HG03135 (cell line): ENCODE measurements around the gene CHRNA9.
"Not testable (repeated sequence)": the region's sequence is repeated elsewhere in the genome, so short reads cannot be mapped to it uniquely, and the experiment has no call there.

Experiments used
- ATAC-seq: cut with Tn5 transposase; IDR thresholded peaks from one replicate; pipeline ENCODE4 v1.9.1; 2021; ENCODE audit warnings: mild to moderate bottlenecking, moderate library complexity; ENCODE audit not compliant: unreplicated experiment

CHRNA9 gene

DNA sequence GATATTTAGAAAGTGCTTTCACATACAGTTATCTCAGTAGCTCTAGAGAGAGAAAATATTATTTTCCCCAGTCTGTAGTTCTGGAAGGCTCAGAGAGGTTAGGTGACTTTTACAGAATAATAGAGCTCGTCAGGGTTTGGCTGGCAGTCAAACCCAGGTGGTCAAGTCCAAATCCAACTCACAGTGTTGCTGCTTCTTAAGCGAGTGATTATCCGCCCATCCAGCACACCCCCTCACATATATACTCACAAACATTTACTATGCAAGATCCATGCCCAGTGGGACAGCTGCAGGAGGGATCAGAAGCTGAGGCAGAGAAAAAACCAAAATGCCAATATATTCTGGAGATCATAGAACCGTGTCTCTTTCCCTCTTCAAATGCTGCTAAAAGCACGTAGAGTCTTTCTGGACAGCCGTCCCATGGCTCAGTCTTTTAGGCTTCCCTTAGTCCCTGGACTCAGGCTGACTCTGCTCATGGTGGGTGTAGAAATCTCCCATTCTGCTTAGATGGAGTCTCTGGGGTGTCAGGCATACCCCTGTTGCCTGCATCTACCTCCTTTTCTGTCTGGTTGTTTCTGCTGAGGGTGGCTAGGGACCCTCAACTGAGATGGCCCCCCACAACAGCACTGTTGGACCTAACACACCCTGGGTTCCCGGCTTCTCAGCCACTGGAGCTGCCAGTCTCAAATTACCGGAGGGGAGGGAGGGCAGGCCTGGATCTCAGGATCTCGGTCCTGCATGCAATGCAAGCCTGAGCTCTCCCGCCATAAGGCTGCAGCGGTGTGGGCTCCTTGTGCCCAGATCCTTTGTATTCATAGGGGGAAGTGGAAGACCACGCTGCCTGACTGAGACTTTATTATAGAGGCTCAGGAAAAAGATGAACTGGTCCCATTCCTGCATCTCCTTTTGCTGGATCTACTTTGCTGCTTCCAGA, at the start of gene CHRNA9:
TSS of gene CHRNA9 (plus strand) at position 743 of the 934 bp plus-strand sequence. CDS start at position 878, 135 bp downstream.
- no peak for ATAC-seq

DNA sequence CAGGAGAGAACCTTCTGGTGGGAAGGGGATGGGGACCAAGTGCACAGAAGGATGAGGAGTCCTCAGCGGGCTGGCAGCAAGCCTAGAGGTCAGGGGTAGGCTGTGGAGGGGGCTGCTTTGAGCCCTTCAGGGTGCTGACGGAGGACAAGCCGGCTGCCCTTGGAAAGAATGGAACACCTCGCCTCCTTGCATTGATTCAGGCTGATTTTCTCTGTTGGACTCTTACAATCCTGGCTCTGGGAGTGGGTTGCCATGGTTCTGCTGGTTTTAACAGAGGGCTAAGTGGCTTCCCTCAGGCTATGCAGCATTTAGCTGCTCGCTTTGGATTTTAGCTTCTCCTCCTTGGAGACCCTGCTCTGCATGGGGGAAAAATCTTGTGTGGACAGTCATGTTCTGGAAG, 49.4 kb upstream of the CHRNA9 start:
- no peak for ATAC-seq

- no peak for ATAC-seq
Observed at GRCh38 chr4:40288566-40288965, 46.6 kb upstream of the CHRNA9 start.

DNA sequence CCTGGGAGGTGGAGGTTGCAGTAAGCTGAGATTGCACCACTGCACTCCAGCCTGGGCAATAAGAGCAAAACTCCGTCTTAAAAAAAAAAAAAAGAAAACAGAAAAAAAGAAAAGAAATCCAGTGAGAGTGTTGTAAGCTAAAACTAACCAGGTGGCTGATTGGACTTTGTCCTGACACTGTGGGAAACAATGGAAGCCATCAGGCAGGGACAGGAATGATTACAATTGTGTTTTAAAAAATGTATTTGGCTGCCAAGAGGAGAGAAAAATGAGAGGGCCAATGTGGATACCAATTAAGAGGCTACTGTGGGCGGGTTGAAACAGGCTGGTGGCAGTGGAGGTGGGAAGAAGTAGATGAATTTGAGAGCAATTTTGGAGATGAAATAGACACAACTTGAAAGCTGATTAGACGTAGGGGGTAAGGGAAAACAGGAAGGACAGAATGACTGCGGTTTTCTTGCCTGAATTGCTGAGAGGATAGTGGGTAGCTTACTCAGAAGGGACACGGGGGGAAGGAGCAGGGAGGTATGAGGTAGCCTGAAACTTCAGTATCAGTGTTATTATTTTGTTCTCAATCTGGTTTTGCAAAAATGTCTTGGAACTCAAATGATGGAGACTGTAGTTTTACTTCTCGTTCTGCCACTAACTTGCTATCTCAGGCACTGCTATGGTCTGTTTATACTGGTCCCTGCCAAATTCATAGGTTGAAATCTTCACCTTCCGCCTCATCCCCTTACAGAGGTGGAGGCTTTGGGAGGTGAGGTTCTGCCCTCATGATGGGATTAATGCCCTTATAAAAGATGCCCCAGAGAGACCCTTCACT, 45.6 kb upstream of the CHRNA9 start:
- ATAC-seq: no peak

DNA sequence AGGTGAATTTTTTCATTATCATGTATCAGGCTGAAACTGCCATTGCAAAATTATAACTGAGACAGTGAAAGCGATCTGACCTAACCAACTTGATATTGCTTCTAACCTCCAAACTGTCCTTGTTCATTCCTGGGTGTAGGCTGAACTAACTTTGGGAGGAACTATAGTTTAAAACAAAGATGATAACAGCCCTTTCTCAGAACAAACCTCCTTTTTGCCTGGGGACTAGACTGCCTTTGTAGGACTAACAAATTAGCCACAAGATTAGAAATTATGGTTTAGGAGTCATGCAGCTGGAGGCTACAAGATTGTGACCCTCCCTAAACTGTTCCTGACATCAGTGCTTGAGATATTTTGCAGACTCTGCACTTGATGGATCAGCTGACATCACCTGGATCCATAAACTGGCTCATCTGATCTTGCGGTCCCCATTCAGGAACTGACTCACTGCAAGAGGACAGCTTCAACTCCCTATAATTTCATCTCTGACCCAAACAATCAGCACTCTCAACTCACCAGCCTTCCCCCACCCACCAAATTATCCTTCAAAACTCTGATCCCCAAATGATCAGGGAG, 44.4 kb upstream of the CHRNA9 start:
- ATAC-seq: not testable (repeated sequence)

DNA sequence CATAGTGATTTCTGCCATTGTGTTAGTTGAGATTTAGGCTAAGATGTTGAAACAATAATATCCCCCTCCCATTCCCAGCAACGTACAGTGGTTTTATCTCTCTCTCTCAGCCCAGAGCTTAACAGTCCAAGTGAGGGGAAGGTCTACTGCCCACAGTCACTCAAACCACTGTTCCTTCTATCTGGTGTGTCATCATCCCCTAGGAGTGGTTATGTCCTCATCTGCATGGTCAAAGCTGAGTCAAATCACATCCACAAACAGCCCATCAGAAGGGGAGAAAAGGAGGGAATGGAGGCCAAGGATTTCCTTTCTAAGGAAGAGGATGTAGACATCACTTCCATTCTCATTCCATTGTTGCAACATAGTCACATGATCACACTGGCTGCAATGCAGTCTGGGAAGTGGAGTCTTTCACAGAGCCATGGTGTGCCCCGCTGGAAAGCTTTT, 42.8 kb upstream of the CHRNA9 start:
- no peak for ATAC-seq

GRCh38 chr4:40294339-40294738, 40.8 kb upstream of the CHRNA9 start:
- no peak for ATAC-seq

DNA sequence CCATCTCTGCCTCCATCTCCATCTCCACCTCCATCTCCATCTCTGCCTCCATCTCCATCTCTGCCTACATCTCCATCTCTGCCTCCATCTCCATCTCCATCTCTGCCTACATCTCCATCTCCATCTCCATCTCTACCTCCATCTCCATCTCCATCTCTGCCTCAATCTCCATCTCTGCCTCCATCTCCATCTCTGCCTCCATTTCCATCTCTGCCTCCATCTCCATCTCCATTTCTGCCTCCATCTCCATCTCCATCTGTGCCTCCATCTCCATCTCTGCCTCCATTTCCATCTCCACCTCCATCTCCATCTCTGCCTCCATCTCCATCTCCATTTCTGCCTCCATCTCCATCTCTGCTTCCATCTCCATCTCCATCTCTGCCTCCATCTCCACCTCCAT, 40.1 kb upstream of the CHRNA9 start:
- not testable (repeated sequence) for ATAC-seq

DNA sequence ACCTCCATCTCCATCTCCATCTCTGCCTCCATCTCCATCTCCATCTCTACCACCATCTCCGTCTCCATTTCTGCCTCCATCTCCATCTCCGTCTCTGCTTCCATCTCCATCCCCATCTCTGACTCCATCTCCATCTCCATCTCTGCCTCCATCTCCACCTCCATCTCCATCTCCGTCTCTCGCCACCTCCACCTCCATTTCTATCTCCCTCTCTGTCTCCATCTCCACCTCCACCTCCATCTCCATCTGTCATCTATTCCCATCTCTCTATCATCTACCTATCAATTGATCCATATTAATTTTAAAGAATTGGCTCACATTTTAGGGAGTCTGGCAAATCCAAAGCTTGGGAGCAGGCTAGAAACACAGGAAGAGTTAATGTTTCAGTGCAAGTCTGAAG, 39.6 kb upstream of the CHRNA9 start:
- no peak for ATAC-seq

DNA sequence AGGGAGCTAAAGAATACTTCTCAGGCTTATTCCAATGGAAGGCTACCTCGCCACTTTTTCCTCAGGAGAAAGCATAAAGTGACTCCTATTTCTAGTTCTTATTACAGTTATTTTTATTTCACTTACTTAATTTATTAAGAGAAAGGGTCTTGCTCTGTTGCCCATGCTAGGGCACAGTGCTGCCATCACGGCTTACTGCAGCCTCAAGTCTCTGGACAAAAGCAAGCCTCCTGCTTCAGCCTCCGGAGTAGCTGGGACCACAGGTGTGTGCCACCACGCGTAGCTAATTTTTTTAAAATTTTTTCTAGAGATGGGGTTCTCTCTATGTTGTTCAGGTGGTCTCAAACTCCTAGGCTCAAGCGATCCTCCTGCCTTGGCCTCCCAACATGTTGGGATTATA, 36.0 kb upstream of the CHRNA9 start:
- no peak for ATAC-seq

GRCh38 chr4:40299811-40300292, 35.3 kb upstream of the CHRNA9 start:
- no peak for ATAC-seq

GRCh38 chr4:40300371-40301162, 34.6 kb upstream of the CHRNA9 start:
- ATAC-seq: no peak

GRCh38 chr4:40301603-40302002, 33.5 kb upstream of the CHRNA9 start:
- peak; percentile 74 for ATAC-seq

DNA sequence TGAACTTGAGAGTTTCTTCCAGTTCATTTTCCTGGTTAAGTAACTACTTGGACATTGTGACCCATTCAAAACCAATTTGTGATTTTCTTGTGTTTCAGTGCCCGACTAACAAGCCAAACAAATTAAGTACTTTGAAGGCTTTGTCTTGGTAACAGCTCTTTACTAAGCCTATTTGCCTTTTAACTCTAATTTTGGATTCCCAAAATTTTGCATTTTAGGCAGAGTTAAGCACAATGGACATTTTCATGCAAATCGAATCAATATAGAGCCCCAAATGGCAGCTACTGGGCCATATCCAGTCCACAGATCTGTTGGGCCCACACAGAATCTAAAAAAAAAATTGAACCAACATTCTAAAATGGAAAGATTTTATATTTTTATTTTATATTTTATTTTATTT, 31.4 kb upstream of the CHRNA9 start:
- ATAC-seq: no peak

- peak; percentile 38 for ATAC-seq
Observed at GRCh38 chr4:40305328-40306170, 29.6 kb upstream of the CHRNA9 start.

GRCh38 chr4:40306226-40306625, 28.9 kb upstream of the CHRNA9 start:
- ATAC-seq: no peak

DNA sequence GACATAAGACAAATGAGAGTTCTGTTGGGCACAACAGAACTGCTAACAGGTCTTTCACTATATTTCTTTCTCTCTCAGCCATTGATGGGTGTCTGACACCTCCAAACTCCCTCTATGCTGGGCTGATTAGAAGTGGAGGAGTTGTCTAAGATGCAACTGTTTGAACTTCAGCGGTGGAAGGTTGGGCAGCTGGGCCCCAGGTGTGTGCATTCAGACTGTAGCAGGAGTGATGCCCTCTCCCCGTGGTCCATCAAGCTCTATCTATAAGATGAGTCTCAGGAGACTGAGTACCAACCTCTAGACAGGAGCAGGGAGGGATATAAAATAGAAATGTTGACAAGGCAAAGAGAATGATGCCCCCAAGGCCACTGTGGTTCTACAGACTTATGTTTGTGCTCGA, 28.2 kb upstream of the CHRNA9 start:
- ATAC-seq: no peak

- ATAC-seq: peak; percentile 26
Observed at GRCh38 chr4:40307627-40308497, 27.3 kb upstream of the CHRNA9 start.
